HUES48 (cell line): ENCODE results near the gene PNMA6F.
"Not testable (repeated sequence)": the region's sequence is repeated elsewhere in the genome, so short reads cannot be mapped to it uniquely, and the experiment has no call there.

ENCODE experiments used
- H3K27ac ChIP-seq: one replicate; pipeline ENCODE4 v1.7.0; 2013; ENCODE audit warnings: low read depth, low read length, inconsistent platforms
- H3K27me3 ChIP-seq: 2 replicates; pipeline ENCODE4 v1.6.1; 2013; ENCODE audit warnings: mild to moderate bottlenecking, low read length; ENCODE audit not compliant: control insufficient read depth, insufficient read depth
- H3K36me3 ChIP-seq: 2 replicates; pipeline ENCODE4 v1.6.1; 2013; ENCODE audit warnings: low read length; ENCODE audit not compliant: control insufficient read depth, insufficient read depth
- H3K4me1 ChIP-seq: 2 replicates; pipeline ENCODE4 v1.6.1; 2013; ENCODE audit warnings: mild to moderate bottlenecking, low read length; ENCODE audit not compliant: control insufficient read depth, insufficient read depth
- H3K4me3 ChIP-seq: 2 replicates; pipeline ENCODE4 v1.5.1; 2013; ENCODE audit warnings: mild to moderate bottlenecking, low read depth, low read length
- H3K9ac ChIP-seq: 2 replicates; pipeline ENCODE4 v1.6.1; 2013; ENCODE audit warnings: mild to moderate bottlenecking, low read depth, low read length, moderate library complexity
- H3K9me3 ChIP-seq: 2 replicates; pipeline ENCODE4 v1.6.1; 2013; ENCODE audit warnings: low read length; ENCODE audit not compliant: control insufficient read depth, insufficient read depth

PNMA6F gene

GRCh38 chrX:153299855-153300254, 21.7 kb downstream of the PNMA6F start:
- no peaks in the 10 kb centered on the region for H3K36me3 ChIP-seq

GRCh38 chrX:153297376-153297775, 24.2 kb downstream of the PNMA6F start:
- H3K9me3 ChIP-seq: peaks cover 28% of the 10 kb centered on the region
- no peaks in the 10 kb centered on the region for H3K27me3 ChIP-seq
- H3K4me1 ChIP-seq: no peaks in the 10 kb centered on the region
- H3K9ac ChIP-seq: no peak overlapping the region
- no peak overlapping the region for H3K27ac ChIP-seq
- no peak overlapping the region for H3K4me3 ChIP-seq
- H3K36me3 ChIP-seq: no peaks in the 10 kb centered on the region

More at GRCh38 chrX:153299855-153300254, 21.7 kb downstream of the PNMA6F start:
- Histone ChIP-seq H3K27ac (no peak overlapping the region), H3K4me1 (no peaks in the 10 kb centered on the region), H3K9ac (no peak overlapping the region), H3K27me3 (no peaks in the 10 kb centered on the region), H3K4me3 (no peak overlapping the region), H3K9me3 (peaks cover 37% of the 10 kb centered on the region)

GRCh38 chrX:153293485-153294071, 28.0 kb downstream of the PNMA6F start:
- H3K27ac ChIP-seq, H3K4me1 ChIP-seq, H3K9ac ChIP-seq, H3K27me3 ChIP-seq, H3K4me3 ChIP-seq, H3K36me3 ChIP-seq: not testable (repeated sequence)
- H3K9me3 ChIP-seq: peaks cover 22% of the 10 kb centered on the region

GRCh38 chrX:153288807-153289206, 32.8 kb downstream of the PNMA6F start:
- not testable (repeated sequence) for H3K36me3 ChIP-seq, H3K4me3 ChIP-seq, H3K9ac ChIP-seq, H3K27me3 ChIP-seq, H3K4me1 ChIP-seq, H3K27ac ChIP-seq, H3K9me3 ChIP-seq

GRCh38 chrX:153285678-153286077, 35.9 kb downstream of the PNMA6F start:
- H3K27me3 ChIP-seq, H3K27ac ChIP-seq, H3K9ac ChIP-seq, H3K9me3 ChIP-seq, H3K4me3 ChIP-seq, H3K4me1 ChIP-seq, H3K36me3 ChIP-seq: not testable (repeated sequence)

- H3K9me3 ChIP-seq, H3K27me3 ChIP-seq, H3K4me3 ChIP-seq, H3K4me1 ChIP-seq, H3K27ac ChIP-seq, H3K9ac ChIP-seq, H3K36me3 ChIP-seq: not testable (repeated sequence)
Observed at GRCh38 chrX:153283982-153284381, 37.6 kb downstream of the PNMA6F start.

- not testable (repeated sequence) for H3K4me3 ChIP-seq, H3K36me3 ChIP-seq, H3K9me3 ChIP-seq, H3K4me1 ChIP-seq, H3K27me3 ChIP-seq, H3K9ac ChIP-seq, H3K27ac ChIP-seq
Observed at GRCh38 chrX:153281784-153282183, 39.8 kb downstream of the PNMA6F start.

GRCh38 chrX:153279304-153279703, 42.3 kb downstream of the PNMA6F start:
- not testable (repeated sequence) for H3K9ac ChIP-seq, H3K4me3 ChIP-seq, H3K9me3 ChIP-seq, H3K4me1 ChIP-seq, H3K27me3 ChIP-seq, H3K27ac ChIP-seq, H3K36me3 ChIP-seq

- H3K4me1 ChIP-seq, H3K27me3 ChIP-seq, H3K9ac ChIP-seq, H3K9me3 ChIP-seq, H3K36me3 ChIP-seq, H3K27ac ChIP-seq, H3K4me3 ChIP-seq: not testable (repeated sequence)
Observed at GRCh38 chrX:153276049-153276448, 45.5 kb downstream of the PNMA6F start.

- H3K4me1 ChIP-seq, H3K27ac ChIP-seq, H3K36me3 ChIP-seq, H3K9ac ChIP-seq, H3K4me3 ChIP-seq, H3K27me3 ChIP-seq, H3K9me3 ChIP-seq: not testable (repeated sequence)
Observed at GRCh38 chrX:153275418-153275817, 46.1 kb downstream of the PNMA6F start.

- H3K4me3 ChIP-seq, H3K27ac ChIP-seq, H3K36me3 ChIP-seq, H3K4me1 ChIP-seq, H3K9me3 ChIP-seq, H3K9ac ChIP-seq, H3K27me3 ChIP-seq: not testable (repeated sequence)
Observed at GRCh38 chrX:153272584-153272983, 49.0 kb downstream of the PNMA6F start.

GRCh38 chrX:153272070-153272469, 49.5 kb downstream of the PNMA6F start:
- H3K4me3 ChIP-seq, H3K4me1 ChIP-seq, H3K9me3 ChIP-seq, H3K36me3 ChIP-seq, H3K27me3 ChIP-seq, H3K27ac ChIP-seq, H3K9ac ChIP-seq: not testable (repeated sequence)
